ENCODE results near the gene ITGB2.
"Not testable (repeated sequence)": the region's sequence is repeated elsewhere in the genome, so short reads cannot be mapped to it uniquely, and the experiment has no call there.

The ITGB2 gene

GRCh38 chr21:44926331-44927101 lies 5.8 kb upstream of the ITGB2 start:
- no peak for DNase-seq (ENCODE audit: low read depth)

DNA sequence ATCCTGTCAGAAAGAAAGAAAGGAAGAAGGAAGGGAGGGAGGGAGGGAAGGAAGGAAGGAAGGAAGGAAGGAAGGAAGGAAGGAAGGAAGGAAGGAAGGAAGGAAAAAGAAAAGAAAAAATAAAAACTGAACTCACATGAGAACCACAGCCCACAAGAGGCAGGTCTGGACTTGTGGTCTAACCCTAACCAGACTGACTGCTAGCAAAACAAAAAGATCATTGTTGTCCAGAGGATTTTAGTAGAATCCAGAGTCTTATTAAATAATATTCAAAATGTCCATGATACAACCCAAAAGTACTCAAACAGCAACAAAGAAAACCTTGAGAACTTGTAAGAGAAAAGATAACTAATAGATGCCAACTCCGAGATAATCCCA lies 4.7 kb upstream of the ITGB2 start:
- DNase-seq (ENCODE audit: low read depth): no peak

- no peak for DNase-seq (ENCODE audit: low read depth)
Measured at GRCh38 chr21:44924606-44925377, 4.1 kb upstream of the ITGB2 start.

- DNase-seq (ENCODE audit: low read depth): no peak
Measured at GRCh38 chr21:44923480-44924084, 2.9 kb upstream of the ITGB2 start.

DNA sequence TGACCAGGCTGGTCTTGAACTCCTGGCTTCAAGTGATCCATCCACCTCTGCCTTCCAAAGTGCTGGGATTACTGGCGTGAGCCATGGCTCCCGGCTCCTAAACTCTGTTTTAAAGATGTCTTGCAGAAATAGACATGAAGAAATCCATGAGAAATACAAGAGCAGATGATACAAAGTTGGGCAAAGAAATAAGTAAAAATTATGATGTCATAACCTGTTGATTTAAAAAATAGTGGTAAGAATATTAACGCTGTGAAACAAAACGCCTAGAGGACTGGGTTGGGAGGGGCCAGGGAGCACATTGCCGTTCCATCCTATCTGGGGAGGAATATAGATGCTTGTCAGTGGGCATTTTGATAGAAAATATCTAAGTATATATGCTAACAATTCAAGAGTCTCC lies 1.2 kb upstream of the ITGB2 start:
- DNase-seq (ENCODE audit: low read depth): no peak

DNA sequence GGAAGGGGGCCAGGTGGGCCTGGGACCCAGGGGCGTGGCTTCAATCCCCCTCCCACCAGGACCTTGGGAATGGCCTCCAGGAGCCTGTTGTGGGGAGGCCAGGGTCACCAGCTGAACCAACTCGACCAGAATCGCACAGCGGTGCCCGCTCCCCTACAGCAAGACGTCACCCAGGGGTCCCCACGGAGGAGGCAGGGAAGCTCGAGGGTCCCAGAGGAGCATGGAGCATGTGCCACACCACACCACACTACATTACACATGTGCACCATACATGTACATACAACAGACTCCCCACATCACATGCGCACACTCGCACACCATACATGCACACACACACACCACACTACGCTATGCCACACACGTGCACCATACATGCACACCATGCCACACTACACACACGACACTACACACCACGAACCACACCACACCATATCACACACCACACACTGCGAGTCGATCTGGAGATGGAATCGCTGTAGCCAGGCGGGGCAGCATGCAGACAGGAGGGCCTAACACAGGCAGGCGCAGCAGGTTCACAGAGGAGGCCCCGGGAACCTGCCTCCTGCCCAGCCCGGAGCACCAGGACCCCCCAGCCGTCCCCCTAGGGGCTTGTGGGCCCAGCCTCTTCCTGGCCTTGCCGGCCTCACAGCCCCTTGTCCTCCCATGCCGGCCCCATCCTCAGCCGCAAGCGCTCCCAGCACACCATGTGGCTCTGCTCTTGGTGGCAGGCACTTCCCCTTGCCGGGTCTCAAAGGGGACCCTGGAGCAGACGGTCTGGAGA lies 596 bp downstream of the ITGB2 start:
- no peak for DNase-seq (ENCODE audit: low read depth)

DNA sequence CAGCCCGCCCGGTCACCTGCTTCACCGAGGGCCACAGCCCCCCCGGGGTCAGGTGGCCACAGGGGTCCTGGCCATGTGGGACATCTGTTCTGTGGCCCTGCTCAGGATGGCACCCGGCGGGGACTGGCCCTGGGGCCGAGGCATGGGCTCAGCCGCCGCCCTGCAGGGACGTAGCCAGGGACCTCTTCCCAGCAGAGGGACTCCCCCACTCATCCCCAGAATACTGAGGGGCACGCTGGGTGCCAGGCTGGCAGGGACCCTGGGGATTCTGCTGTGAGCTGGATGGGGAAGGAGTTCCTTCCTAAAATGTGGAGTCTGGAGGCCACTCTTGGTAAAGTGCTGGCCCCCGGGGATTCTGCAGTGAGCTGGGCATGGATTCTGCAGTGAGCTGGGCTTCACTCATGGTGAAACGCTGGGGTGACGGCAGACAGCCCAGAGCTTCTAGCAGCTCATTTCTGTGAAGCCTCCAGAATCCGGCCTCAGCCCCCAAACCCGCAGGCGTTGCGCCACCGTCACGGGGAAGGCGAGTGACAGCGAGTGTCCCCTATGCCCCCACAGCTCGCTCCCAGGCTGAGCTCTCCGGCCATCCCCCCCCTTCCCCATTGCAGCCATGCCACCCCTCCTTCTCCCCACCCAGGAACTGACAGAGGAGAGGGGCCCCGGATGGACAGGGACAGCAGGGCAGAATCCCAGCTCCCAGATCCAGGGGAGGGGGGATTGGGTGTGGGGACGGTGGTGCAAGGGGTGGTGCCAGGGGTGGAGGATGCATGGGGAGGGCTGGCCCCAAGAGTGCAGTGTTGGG lies 1.4 kb downstream of the ITGB2 start:
- no peak for DNase-seq (ENCODE audit: low read depth)

DNA sequence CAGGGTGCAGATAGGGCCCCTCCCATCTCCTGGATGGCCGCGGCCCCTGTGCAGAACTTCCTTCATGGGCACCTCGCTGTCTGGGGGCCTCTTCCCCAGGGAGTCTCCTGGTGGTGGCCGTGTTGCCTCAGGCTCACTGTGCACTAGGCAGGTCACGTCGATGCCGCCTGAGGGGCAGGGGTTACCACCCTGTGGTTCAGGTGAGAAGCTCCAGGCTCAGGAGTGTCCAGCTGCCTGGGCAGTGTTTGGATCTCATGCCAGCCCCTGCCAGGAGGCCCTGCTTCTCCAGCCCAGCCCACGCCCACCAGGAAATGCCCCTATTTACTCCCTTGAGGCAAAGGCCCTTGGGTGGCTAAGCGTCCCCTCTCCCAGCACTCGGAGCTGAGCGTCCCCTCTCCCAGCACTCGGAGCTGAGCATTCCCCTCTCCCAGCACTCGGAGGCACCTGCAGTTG lies 2.1 kb downstream of the ITGB2 start:
- no peak for DNase-seq (ENCODE audit: low read depth)

- no peak for DNase-seq (ENCODE audit: low read depth)
Measured at GRCh38 chr21:44918107-44918470, 2.6 kb downstream of the ITGB2 start.

DNA sequence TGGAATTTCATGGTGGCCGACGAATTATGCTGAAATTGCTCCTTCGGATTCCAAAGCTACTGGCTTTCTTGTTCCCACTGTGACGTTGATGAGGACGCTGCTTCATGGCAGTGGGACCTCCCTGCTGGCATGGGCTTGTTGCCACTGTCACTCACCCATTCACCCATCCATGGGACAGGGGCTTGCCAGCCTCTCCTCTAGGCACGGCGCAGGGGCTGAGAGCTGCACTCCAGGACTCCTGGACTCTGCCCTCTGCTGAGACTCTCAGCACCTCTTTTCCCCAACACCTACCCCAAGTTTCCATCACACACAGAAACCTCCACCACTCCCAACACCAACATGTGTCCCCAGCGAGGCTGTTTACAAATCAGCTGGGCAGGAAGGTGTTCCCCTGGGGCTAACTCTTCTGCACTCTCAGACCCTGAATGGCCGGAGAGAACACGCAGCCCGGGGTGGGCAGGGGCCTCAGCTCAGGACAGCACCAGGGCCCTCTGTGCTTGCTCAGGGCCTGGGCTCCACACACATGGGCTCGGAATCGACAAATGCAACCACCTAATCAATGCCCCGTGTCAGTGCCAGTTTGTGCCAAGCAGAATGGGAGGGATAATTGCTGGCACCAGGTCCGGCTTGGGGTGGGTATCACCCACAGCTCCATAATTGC lies 3.1 kb downstream of the ITGB2 start:
- DNase-seq (ENCODE audit: low read depth): no peak

GRCh38 chr21:44916965-44917364 lies 3.7 kb downstream of the ITGB2 start:
- DNase-seq (ENCODE audit: low read depth): no peak

GRCh38 chr21:44914176-44914874 lies 6.4 kb downstream of the ITGB2 start:
- DNase-seq (ENCODE audit: low read depth): peak; percentile 59

GRCh38 chr21:44913425-44914175 lies 7.1 kb downstream of the ITGB2 start:
- DNase-seq (ENCODE audit: low read depth): no peak

- DNase-seq (ENCODE audit: low read depth): not testable (repeated sequence)
Measured at GRCh38 chr21:44912506-44913412, 7.9 kb downstream of the ITGB2 start.

DNA sequence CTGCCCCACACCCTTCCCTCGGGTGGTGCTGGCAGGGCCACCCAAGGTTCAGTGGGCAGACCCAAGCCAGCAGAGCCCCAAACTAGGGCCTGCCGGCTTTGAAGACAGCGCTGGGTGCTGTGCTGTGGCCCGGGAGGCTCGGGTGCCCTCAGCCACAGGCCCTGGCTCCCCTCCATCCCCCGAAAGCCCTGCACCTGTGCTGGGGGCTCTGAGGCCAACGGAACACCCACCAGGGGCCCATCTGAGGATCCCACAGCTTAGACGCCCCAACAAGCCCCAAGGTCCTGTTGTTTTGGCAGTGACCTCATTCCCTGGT lies 8.6 kb downstream of the ITGB2 start:
- DNase-seq (ENCODE audit: low read depth): no peak

DNA sequence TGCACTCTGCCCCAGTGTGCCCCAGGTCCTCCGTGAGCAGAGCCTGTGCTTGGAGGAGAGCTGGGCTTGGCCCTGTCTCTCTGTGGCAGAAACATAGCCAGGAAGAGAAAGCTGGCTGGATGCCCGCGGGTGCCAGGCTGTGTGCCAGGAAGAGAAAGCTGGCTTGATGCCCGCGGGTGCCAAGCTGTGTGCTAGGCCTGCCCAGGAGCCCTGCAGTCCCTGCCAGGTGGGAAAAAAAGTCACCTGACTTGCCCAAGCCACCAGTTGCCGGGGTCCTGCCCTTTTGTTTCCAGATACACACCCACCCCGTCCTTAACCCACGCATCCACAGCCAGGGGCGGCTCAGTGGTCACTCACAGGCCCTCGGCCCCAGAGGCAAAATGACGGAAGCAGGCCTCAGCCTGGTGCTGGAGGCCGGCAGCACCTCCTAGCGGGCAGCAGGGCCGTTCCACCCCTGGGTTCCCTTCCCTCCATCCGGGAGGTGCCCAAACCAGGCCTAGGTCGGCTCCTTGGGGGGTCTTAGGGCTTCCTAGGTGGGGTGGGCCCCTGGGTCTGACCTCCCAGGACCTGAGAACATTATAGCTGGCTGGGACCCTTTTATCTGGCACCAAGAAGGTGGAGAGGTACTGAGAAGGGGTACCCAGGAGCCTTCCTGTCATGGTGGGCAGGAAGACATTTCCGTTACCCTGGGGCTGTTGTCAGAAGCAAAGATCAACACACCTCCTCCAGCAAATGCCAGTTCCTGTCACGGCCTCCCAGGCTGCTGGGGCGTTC lies 9.1 kb downstream of the ITGB2 start:
- peak; percentile 45 for DNase-seq (ENCODE audit: low read depth)

DNA sequence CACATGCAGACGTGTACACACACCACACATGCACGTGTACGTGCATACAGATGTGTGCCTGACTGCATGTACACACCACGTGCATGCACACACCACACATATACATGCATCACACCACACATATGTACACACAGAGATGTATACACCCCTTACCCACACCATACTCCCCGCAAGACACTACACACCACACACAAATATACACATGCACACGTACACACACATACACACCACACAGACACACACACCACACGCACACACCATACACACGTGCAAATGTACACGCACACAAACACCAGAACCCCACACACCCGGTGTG lies 9.7 kb downstream of the ITGB2 start:
- no peak for DNase-seq (ENCODE audit: low read depth)

Data from activated gamma-delta T cell treated with anti-CD3 and anti-CD28 coated beads, Interleukin-2, amount 50 U/mL, for 16 hours (primary cell).